ENCODE measurements around the gene CCT7. TPM values are rescaled to one million over a fixed set of nuclear protein-coding genes. Genes with fewer than 3 reads are reported as not detected.
A peak's percentile ranks its signal among the peaks of the same experiment; 100 is the strongest.

The CCT7 gene
- total RNA-seq (100 to 1,000 TPM; 203 to 581 (median 313) TPM), polyA plus RNA-seq (100 to 1,000 TPM; 120 to 424 (median 246) TPM)
- long read RNA-seq, donor 1, transcript CCT7-201 (12 exons, 1,916 nt): major isoform, 82 of 213 reads
- long read RNA-seq, donor 1, partial matches to known transcripts: 125 of 213 reads
- long read RNA-seq, donor 1, other reads (novel, unspliced or antisense): 0 of 213 reads
- long read RNA-seq, donor 2, transcript CCT7-201 (12 exons, 1,916 nt): major isoform, 34 of 132 reads
- long read RNA-seq, donor 2, partial matches to known transcripts: 94 of 132 reads
- long read RNA-seq, donor 2, other reads (novel, unspliced or antisense): 0 of 132 reads
- long read RNA-seq, donor 3, transcript CCT7-201 (12 exons, 1,916 nt): major isoform, 65 of 135 reads
- long read RNA-seq, donor 3, partial matches to known transcripts: 65 of 135 reads
- long read RNA-seq, donor 3, other reads (novel, unspliced or antisense): 0 of 135 reads
- long read RNA-seq, donor 4, transcript CCT7-201 (12 exons, 1,916 nt): major isoform, 186 of 206 reads
- long read RNA-seq, donor 4, partial matches to known transcripts: 15 of 206 reads
- long read RNA-seq, donor 4, other reads (novel, unspliced or antisense): 3 of 206 reads
- long read RNA-seq, donor 5, transcript CCT7-201 (12 exons, 1,916 nt): major isoform, 379 of 411 reads
- long read RNA-seq, donor 5, partial matches to known transcripts: 15 of 411 reads
- long read RNA-seq, donor 5, other reads (novel, unspliced or antisense): 15 of 411 reads
- long read RNA-seq, donor 6, transcript CCT7-201 (12 exons, 1,916 nt): major isoform, 125 of 145 reads
- long read RNA-seq, donor 6, partial matches to known transcripts: 14 of 145 reads
- long read RNA-seq, donor 6, other reads (novel, unspliced or antisense): 4 of 145 reads
- long read RNA-seq, donor 7, transcript CCT7-201 (12 exons, 1,916 nt): major isoform, 16 of 100 reads
- long read RNA-seq, donor 7, partial matches to known transcripts: 80 of 100 reads
- long read RNA-seq, donor 7, other reads (novel, unspliced or antisense): 0 of 100 reads
- long read RNA-seq, donor 8, transcript CCT7-201 (12 exons, 1,916 nt): major isoform, 73 of 195 reads
- long read RNA-seq, donor 8, partial matches to known transcripts: 113 of 195 reads
- long read RNA-seq, donor 8, other reads (novel, unspliced or antisense): 0 of 195 reads
- long read RNA-seq, donor 9, transcript CCT7-201 (12 exons, 1,916 nt): major isoform, 40 of 113 reads
- long read RNA-seq, donor 9, partial matches to known transcripts: 67 of 113 reads
- long read RNA-seq, donor 9, other reads (novel, unspliced or antisense): 0 of 113 reads
- long read RNA-seq, donor 10, transcript CCT7-201 (12 exons, 1,916 nt): major isoform, 32 of 62 reads
- long read RNA-seq, donor 10, partial matches to known transcripts: 29 of 62 reads
- long read RNA-seq, donor 10, other reads (novel, unspliced or antisense): 0 of 62 reads

GRCh38 chr2:73233932-73234832 lies at the start of gene CCT7:
Gene CCT7, plus strand, starts transcription at chr2:73234308. Its CDS starts 71 bp downstream, at chr2:73234379.
- Histone ChIP-seq H3K4me3 (peak within 1 kb of the TSS; percentile 38 to 95 (median 66)), H3K36me3 (replicated peaks in 1 of 2) (peaks cover 0 to 4% of the 10 kb centered on the region in 2 donors), H3K4me1 (replicated peaks in 1 of 2) (peaks cover 27 to 50% of the 10 kb centered on the region in 2 donors), H3K27me3 (no peaks in the 10 kb centered on the region), H3K9me3 (replicated peaks in 1 of 3) (no peaks in the 10 kb centered on the region), H3K27ac (peak within 1 kb of the TSS; percentile 77 to 96 (median 89))
- DNase-seq: peak; percentile 88 to 95 (median 91)
- intact Hi-C loops (cut with DNase I): no loop called here
- TF ChIP-seq CTCF (IDR thresholded peaks at IDR 0.05) (no peak), POLR2A (IDR thresholded peaks at IDR 0.05) (peak in 1 of 2 donors; percentile 84)
- WGBS, 4 donors: 0 to 1% (median 0%) methylated on average over 12 to 69 of the region's 69 CpGs

GRCh38 chr2:73185965-73186364 lies 48.1 kb upstream of the CCT7 start:
- 83 to 91% (median 84%) methylated on average over 2 of the region's 2 CpGs for WGBS, 4 donors
- no peaks in the 10 kb centered on the region for H3K4me1 ChIP-seq (replicated peaks in 1 of 2)
- no peaks in the 10 kb centered on the region for H3K36me3 ChIP-seq (replicated peaks in 1 of 2)
- intact Hi-C loops (cut with DNase I): no loop called here
- H3K27ac ChIP-seq: no peak overlapping the region
- no peak for DNase-seq
- H3K27me3 ChIP-seq: no peaks in the 10 kb centered on the region
- no peak overlapping the region for H3K4me3 ChIP-seq
- H3K9me3 ChIP-seq (replicated peaks in 1 of 3): no peaks in the 10 kb centered on the region
- no peak for TF ChIP-seq POLR2A (IDR thresholded peaks at IDR 0.05)
- TF ChIP-seq CTCF (IDR thresholded peaks at IDR 0.05): no peak

GRCh38 chr2:73187549-73187948 lies 46.6 kb upstream of the CCT7 start:
- H3K27me3 ChIP-seq: no peaks in the 10 kb centered on the region
- no peak overlapping the region for H3K27ac ChIP-seq
- H3K9me3 ChIP-seq (replicated peaks in 1 of 3): no peaks in the 10 kb centered on the region
- intact Hi-C loops (cut with DNase I): no loop called here
- H3K4me1 ChIP-seq (replicated peaks in 1 of 2): no peaks in the 10 kb centered on the region
- WGBS, 4 donors: 42 to 59% (median 53%) methylated on average over 2 of the region's 2 CpGs
- no peak for TF ChIP-seq CTCF (IDR thresholded peaks at IDR 0.05)
- no peak for TF ChIP-seq POLR2A (IDR thresholded peaks at IDR 0.05)
- DNase-seq: no peak
- no peaks in the 10 kb centered on the region for H3K36me3 ChIP-seq (replicated peaks in 1 of 2)
- H3K4me3 ChIP-seq: no peak overlapping the region

Measured in adrenal gland (tissue), 19 donors.